ENCODE results near the gene LOXL3.

LOXL3 gene

GRCh38 chr2:74504591-74504990, 49.2 kb downstream of the LOXL3 start:
- H2AFZ ChIP-seq (ENCODE audit: low read length) = no peak overlapping the region
- H4K20me1 ChIP-seq (ENCODE audit: insufficient read depth, low read length, poor library complexity, severe bottlenecking) = no peaks in the 10 kb centered on the region
- H3K27me3 ChIP-seq (ENCODE audit: insufficient read depth, low read length, poor library complexity, severe bottlenecking) = no peaks in the 10 kb centered on the region
- no peaks in the 10 kb centered on the region for H3K36me3 ChIP-seq (ENCODE audit: insufficient read depth, low read length)
- TF ChIP-seq, protein P1, sequence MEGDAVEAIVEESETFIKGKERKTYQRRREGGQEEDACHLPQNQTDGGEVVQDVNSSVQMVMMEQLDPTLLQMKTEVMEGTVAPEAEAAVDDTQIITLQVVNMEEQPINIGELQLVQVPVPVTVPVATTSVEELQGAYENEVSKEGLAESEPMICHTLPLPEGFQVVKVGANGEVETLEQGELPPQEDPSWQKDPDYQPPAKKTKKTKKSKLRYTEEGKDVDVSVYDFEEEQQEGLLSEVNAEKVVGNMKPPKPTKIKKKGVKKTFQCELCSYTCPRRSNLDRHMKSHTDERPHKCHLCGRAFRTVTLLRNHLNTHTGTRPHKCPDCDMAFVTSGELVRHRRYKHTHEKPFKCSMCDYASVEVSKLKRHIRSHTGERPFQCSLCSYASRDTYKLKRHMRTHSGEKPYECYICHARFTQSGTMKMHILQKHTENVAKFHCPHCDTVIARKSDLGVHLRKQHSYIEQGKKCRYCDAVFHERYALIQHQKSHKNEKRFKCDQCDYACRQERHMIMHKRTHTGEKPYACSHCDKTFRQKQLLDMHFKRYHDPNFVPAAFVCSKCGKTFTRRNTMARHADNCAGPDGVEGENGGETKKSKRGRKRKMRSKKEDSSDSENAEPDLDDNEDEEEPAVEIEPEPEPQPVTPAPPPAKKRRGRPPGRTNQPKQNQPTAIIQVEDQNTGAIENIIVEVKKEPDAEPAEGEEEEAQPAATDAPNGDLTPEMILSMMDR (conservative IDR thresholded peaks at IDR 0.05; ENCODE audit: low read length) = no peak
- TF ChIP-seq EZH2phosphoT487 (IDR thresholded peaks at IDR 0.05; ENCODE audit: borderline replicate concordance) = no peak
- peaks cover 23% of the 10 kb centered on the region for H3K79me2 ChIP-seq (ENCODE audit: insufficient read depth, low read length)
- no peak overlapping the region for H3K4me3 ChIP-seq (ENCODE audit: low read length, poor library complexity, severe bottlenecking)
- peaks cover 27% of the 10 kb centered on the region for H3K4me1 ChIP-seq (ENCODE audit: insufficient read depth, low read length, poor library complexity, severe bottlenecking)
- H3K9me3 ChIP-seq (ENCODE audit: insufficient read depth, low read depth, low read length) = no peaks in the 10 kb centered on the region
- peak overlapping the region; percentile 99 for H3K4me2 ChIP-seq (ENCODE audit: low read depth, low read length, poor library complexity, severe bottlenecking)
- H3K9ac ChIP-seq (ENCODE audit: low read depth, low read length, poor library complexity, severe bottlenecking) = no peak overlapping the region
- H3F3A ChIP-seq (ENCODE audit: low read depth) = no peaks in the 10 kb centered on the region
- H3K9me2 ChIP-seq (replicated peaks; ENCODE audit: low read depth, low read length) = no peaks in the 10 kb centered on the region

- Histone ChIP-seq H4K20me1 (ENCODE audit: insufficient read depth, low read length, poor library complexity, severe bottlenecking) (no peaks in the 10 kb centered on the region), H3K4me3 (ENCODE audit: low read length, poor library complexity, severe bottlenecking) (peak overlapping the region; percentile 77), H3K9me3 (ENCODE audit: insufficient read depth, low read depth, low read length) (no peaks in the 10 kb centered on the region), H3K4me2 (ENCODE audit: low read depth, low read length, poor library complexity, severe bottlenecking) (peak overlapping the region; percentile 99), H3K27me3 (ENCODE audit: insufficient read depth, low read length, poor library complexity, severe bottlenecking) (no peaks in the 10 kb centered on the region), H3F3A (ENCODE audit: low read depth) (no peaks in the 10 kb centered on the region), H3K4me1 (ENCODE audit: insufficient read depth, low read length, poor library complexity, severe bottlenecking) (peaks cover 27% of the 10 kb centered on the region), H3K36me3 (ENCODE audit: insufficient read depth, low read length) (no peaks in the 10 kb centered on the region), H3K9me2 (replicated peaks; ENCODE audit: low read depth, low read length) (no peaks in the 10 kb centered on the region), H3K9ac (ENCODE audit: low read depth, low read length, poor library complexity, severe bottlenecking) (peak overlapping the region; percentile 80), H3K79me2 (ENCODE audit: insufficient read depth, low read length) (peaks cover 23% of the 10 kb centered on the region), H2AFZ (ENCODE audit: low read length) (peak overlapping the region; percentile 83)
- TF ChIP-seq EZH2phosphoT487 (IDR thresholded peaks at IDR 0.05; ENCODE audit: borderline replicate concordance) = no peak
- TF ChIP-seq, protein P1 (conservative IDR thresholded peaks at IDR 0.05; ENCODE audit: low read length) = no peak
These were observed 50.0 kb downstream of the LOXL3 start for GRCh38 chr2:74503506-74504475.

DNA sequence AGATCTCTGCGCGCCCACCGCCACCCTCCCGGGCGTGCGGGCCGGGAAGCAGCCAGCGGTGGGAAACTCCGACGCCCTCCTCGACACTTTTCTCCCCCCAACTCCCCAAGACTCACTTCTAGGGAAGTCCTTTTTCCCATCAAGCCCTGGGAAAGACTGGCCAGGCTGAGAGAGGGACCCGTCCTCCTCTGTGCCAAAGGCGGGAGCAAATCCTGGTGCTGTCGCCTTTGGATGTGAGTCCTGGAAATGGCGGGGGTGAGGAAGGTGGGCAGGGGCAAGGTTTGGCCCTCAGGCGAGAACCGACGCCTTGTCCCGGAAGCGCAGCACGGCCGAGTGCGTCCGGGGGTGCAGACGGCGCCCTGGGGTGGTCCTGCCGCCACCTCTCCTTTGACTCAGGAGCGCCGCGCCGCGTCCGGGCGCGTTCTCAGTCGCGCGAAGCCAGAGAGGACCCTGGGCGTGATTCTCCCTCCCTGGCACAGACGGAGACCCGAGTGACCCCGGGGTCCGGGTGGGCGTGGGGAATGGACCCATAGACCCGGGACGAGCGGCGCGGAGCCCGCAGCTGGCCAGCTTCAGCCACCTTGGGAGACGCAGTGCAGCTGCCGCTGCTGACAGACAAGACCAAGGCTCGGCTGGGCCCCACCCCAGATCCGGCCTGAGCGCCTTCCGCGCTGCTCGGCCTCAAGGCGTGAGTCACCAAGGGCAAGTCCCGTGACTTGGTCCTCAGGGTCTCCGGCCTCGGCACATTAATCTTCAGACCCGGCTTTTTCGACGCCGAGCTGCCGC, 50.8 kb downstream of the LOXL3 start:
- Histone ChIP-seq H3F3A (ENCODE audit: low read depth) (no peaks in the 10 kb centered on the region), H4K20me1 (ENCODE audit: insufficient read depth, low read length, poor library complexity, severe bottlenecking) (no peaks in the 10 kb centered on the region), H3K9me3 (ENCODE audit: insufficient read depth, low read depth, low read length) (no peaks in the 10 kb centered on the region), H3K36me3 (ENCODE audit: insufficient read depth, low read length) (no peaks in the 10 kb centered on the region), H3K27me3 (ENCODE audit: insufficient read depth, low read length, poor library complexity, severe bottlenecking) (no peaks in the 10 kb centered on the region), H2AFZ (ENCODE audit: low read length) (peak overlapping the region; percentile 83), H3K9ac (ENCODE audit: low read depth, low read length, poor library complexity, severe bottlenecking) (peak overlapping the region; percentile 80), H3K9me2 (replicated peaks; ENCODE audit: low read depth, low read length) (no peaks in the 10 kb centered on the region), H3K79me2 (ENCODE audit: insufficient read depth, low read length) (peaks cover 23% of the 10 kb centered on the region), H3K4me3 (ENCODE audit: low read length, poor library complexity, severe bottlenecking) (peak overlapping the region; percentile 77), H3K4me2 (ENCODE audit: low read depth, low read length, poor library complexity, severe bottlenecking) (peak overlapping the region; percentile 99), H3K4me1 (ENCODE audit: insufficient read depth, low read length, poor library complexity, severe bottlenecking) (peaks cover 20% of the 10 kb centered on the region)
- TF ChIP-seq, protein P1 (conservative IDR thresholded peaks at IDR 0.05; ENCODE audit: low read length) = peak; percentile 53
- TF ChIP-seq EZH2phosphoT487 (IDR thresholded peaks at IDR 0.05; ENCODE audit: borderline replicate concordance) = no peak

All from Loucy (cell line).